Cardiac fibroblast (primary cell): ENCODE measurements around the gene SIAH1.

Source experiments
- DNase-seq, 2 donors: peaks; one replicate each; pipeline versions ENCODE4 v3.0.0 to v3.0.0-alpha.2; 2010; ENCODE audit warnings: low read depth in 2 of 2
- H3K4me3 ChIP-seq, 2 donors: replicated peaks in 1 of 2; 1 replicate in 1 of 2; 2 replicates in 1 of 2; pipeline ENCODE4 v1.5.1; 2011; ENCODE audit warnings: low read depth in 2 of 2, low read length in 2 of 2, mild to moderate bottlenecking in 2 of 2, moderate library complexity in 1 of 2
- CTCF ChIP-seq: IDR thresholded peaks from one replicate; pipeline ENCODE4 v1.5.1; 2011; ENCODE audit warnings: low read depth, mild to moderate bottlenecking, low read length, inconsistent platforms

SIAH1 gene

DNA sequence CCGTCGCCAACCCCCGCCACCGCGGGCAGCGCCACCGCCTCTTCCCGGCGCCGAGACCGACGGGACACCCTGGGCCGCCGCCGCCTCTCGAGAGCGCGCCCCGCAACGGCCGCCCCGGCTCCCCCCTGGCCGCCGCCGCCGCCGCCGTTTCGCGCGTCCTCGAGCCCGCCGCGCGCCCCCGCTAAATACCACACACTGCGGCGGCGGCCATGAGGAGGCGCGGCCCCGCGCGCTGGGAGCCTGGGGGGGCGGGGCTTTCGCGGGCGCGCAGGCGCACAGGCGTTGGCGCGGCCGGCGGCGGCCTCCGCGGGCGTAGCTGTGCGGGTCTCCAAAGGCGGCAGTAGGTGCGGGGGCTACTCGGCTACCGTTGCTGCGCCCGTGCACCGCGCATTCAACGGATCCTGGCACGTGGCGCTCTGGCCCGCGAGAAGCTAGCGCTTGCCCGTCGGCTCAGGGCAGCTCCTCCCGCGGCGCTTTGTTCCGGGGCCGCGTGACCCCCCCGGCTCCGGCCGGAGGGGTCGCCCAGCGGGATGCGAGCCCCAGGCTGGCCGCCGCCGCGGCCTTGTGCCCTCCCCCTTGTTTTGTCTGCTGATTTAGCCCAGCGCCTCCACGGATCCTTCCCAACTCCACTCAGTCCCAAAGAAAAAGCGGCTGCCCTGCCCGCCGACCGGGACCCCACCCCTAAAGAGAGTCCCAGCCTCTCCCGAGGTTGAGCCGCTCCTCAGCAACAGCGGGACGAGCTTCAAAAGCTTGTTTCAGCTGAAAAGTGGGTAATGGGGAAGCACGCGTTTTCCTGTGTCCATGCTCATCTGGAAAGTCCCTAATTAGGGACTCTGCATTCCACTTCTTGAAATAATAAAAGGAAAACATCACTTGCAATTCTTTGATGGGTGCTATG lies at the start of gene SIAH1:
Gene SIAH1 (minus strand): TSS at position 161 of the 898 bp plus-strand sequence. CDS start 22,985 bp downstream, outside the sequence.
- peak; percentile 76 to 87 for DNase-seq
- no peak for TF ChIP-seq CTCF
- H3K4me3 ChIP-seq = peak within 1 kb of the TSS; percentile 71 to 89

DNA sequence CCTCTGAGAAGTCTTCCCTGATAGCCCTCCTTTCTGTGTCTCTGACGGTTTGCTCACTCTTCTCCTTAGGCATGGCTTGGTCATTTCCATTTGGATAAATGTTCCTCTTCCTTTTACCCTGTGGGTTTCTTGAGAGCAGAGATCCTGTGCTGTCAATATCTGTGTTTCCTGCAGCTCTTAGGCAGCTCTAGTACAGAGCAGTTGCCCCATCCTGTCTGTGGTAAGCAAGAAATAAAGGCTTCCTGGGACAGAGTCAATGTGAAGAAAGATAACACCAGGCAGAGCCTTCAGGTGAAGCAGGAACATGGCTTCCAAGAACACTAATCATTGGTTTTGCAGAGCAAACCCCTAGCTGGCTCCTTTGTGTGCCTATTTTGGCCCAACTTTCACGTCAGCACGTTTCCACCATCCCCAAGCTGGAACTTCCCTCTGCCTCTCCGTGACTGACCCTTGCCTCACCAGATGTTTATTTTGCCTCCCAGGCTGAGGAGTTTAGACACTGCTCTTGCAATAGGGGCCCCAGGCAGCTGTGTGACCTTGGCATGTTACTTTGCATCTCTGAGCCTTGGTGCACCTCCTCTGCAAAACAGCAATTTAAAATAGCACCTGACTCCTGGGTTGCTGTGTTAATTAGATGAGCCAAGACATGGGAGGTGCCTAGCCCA lies 49.6 kb upstream of the SIAH1 start:
- peak; percentile 69 to 82 for DNase-seq
- H3K4me3 ChIP-seq = no peak overlapping the region

DNA sequence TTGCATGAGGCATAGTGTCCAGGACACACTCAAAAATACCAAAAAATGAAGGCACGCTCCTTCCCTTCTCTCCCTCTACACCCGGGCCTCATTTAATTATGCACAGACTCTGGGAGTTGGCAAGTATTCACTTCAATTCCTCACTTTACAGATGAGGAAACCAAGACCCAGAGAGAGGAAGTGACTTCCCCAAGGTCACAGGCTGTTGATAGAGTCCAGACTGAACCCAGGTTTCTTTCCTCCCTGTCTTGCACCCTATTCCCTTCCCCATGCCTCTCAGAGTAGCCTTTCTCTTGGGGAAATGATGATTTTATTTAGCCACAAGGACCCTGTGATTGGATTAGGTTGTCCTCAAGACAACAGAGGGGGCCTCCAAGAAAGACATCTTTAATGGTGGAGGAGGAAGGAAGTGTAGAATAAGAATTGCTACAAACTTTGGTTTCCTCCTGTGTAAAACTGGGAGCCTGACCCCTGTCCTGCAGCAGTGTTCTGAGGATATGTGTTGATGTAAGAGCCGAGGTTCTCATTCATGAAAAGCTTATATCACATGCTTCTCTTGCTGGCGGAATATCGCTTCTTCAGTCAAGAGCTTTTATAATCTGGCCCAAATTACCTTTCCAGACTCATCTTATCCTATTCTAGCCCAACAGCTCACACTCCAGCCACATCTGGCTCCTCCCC lies 48.8 kb upstream of the SIAH1 start:
- no peak for TF ChIP-seq CTCF
- no peak overlapping the region for H3K4me3 ChIP-seq
- no peak for DNase-seq

More for the DNA sequence above, 49.6 kb upstream of the SIAH1 start:
- no peak for TF ChIP-seq CTCF

DNA sequence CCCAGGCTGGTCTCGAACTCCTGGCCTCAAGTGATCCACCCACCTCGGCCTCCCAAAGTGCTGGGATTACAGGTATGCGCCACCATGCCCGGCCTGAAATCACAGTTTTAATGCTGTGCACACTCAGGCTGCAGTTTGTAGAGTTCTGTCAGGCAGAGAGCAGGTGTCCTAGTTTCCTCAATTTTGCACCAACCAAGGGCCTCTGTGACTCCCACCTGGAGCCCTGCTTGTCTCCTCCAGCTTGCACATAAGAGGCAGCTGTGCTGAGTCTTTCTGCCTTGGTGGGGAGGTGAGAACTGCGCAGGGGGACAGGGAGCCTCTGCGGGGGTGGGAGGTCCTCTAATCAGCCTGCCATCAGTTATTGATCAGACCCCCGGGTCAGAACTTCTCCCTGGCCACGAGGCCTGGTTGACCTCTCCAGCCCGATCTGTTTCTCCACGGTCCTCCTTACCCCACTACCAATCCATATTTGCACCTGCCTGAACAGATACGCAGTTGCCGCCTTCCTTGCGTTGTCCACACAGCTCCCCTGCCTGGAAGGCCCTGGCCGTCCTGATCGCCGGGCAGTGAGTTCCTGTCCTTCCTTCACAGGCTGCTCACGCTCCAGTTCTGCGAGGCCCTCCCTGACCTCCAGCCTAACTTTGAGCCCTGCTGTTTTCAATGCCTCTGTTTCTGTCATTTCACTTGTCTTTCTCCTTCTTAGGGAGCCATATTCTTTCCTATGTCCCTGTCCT lies 48.1 kb upstream of the SIAH1 start:
- no peak overlapping the region for H3K4me3 ChIP-seq
- no peak for TF ChIP-seq CTCF
- no peak for DNase-seq

DNA sequence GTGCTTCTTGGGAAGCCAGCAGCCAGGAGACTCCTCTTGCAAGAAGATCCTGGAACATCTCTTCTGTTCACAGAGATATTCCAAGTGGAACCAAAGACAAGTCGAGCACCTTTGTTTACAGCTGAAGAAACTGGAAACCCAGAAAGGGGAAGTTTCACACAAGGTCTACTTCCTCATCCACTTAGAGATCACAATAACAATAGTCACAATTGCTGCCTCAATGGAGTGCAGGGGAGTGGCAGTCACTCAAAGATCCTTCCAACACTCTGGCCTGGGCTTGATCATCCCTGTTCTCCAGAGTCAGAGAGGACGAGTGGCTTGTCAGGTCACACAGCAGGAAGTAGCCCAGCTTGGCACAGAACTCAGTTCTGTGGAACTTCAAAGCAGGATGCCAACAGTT lies 46.9 kb upstream of the SIAH1 start:
- TF ChIP-seq CTCF = no peak
- H3K4me3 ChIP-seq = no peak overlapping the region
- DNase-seq = no peak

GRCh38 chr16:48430890-48431289 lies 45.7 kb upstream of the SIAH1 start:
- H3K4me3 ChIP-seq = no peak overlapping the region
- DNase-seq = no peak
- TF ChIP-seq CTCF = no peak
